K562 (cell line): ENCODE results near the gene ATMIN. TPM values are rescaled to one million over a fixed set of nuclear protein-coding genes. Genes with fewer than 3 reads are reported as not detected.

Experiments
- BACH1 ChIP-seq: fragments of 200-800 bp; sonication (Bioruptor generic); IDR thresholded peaks from 2 replicates; pipeline ENCODE4 v1.6.1; 2016; ENCODE audit warnings: missing genetic modification characterization, missing compliant biosample characterization
- CSDE1 ChIP-seq, 2 experiments: fragments of 450-650 bp; IDR thresholded peaks; 2 replicates each; pipeline ENCODE4 v1.6.1; 2016; ENCODE audit warnings: mild to moderate bottlenecking in 1 of 2
- FOXO4 ChIP-seq: fragments of 450-650 bp; formaldehyde crosslinking; IDR thresholded peaks from 2 replicates; pipeline ENCODE4 v1.4.0; 2020; ENCODE audit warnings: mild to moderate bottlenecking, moderate library complexity
- HNRNPUL1 ChIP-seq: fragments of 200-400 bp; formaldehyde crosslinking; IDR thresholded peaks from 2 replicates; pipeline ENCODE4 v1.6.1; 2017; ENCODE audit warnings: low read length
- IFI16 ChIP-seq: fragments of 250-450 bp; sonication (Bioruptor Pico); IDR thresholded peaks from 2 replicates; pipeline ENCODE4 v2.1.2; 2022; ENCODE audit warnings: mild to moderate bottlenecking, inconsistent platforms
- MYBL2 ChIP-seq, 2 experiments: fragments of 450-650 bp in 1 of 2; sonication (generic) in 1 of 2; formaldehyde crosslinking in 1 of 2; IDR thresholded peaks; 2 replicates each; pipeline versions ENCODE4 v1.6.1 to v1.8.1; 2017 to 2022; ENCODE audit warnings: borderline replicate concordance in 1 of 2, inconsistent platforms in 1 of 2, low read depth in 1 of 2, mild to moderate bottlenecking in 1 of 2, missing genetic modification reagents in 1 of 2, moderate library complexity in 1 of 2
- NR4A1 ChIP-seq, 2 experiments: fragments of 250-450 bp in 1 of 2; fragments of 450-650 bp in 1 of 2; sonication (Bioruptor Pico) in 1 of 2; IDR thresholded peaks; 2 replicates each; pipeline versions ENCODE4 v1.4.0 to v1.6.1; 2016 to 2020; ENCODE audit warnings: mild to moderate bottlenecking in 2 of 2, missing compliant biosample characterization in 1 of 2, missing genetic modification characterization in 1 of 2, moderate library complexity in 1 of 2
- POLR2AphosphoS5 ChIP-seq: IDR thresholded peaks from 2 replicates; pipeline ENCODE4 v1.6.1; 2011; ENCODE audit warnings: mild to moderate bottlenecking, low read depth, low read length, moderate library complexity; ENCODE audit not compliant: control insufficient read depth, insufficient read depth
- TCF7L2 ChIP-seq: fragments of 150-350 bp; IDR thresholded peaks from 2 replicates; pipeline ENCODE4 v1.6.1; 2016; ENCODE audit warnings: low read depth, mild to moderate bottlenecking, low read length, moderate library complexity
- ZBTB1 ChIP-seq: sonication (generic); formaldehyde crosslinking; IDR thresholded peaks from 2 replicates; pipeline ENCODE4 v1.8.1; 2023; ENCODE audit warnings: missing genetic modification reagents, low read depth, mild to moderate bottlenecking, borderline replicate concordance
- polyA plus RNA-seq, 8 experiments: library from polyadenylated mRNA; depleted of rRNA in 4 of 8; stranded (reverse) in 5 of 8; unstranded in 3 of 8; fragments of >200 nt; fragmentation: Nextera tagmentation in 2 of 8; fragmentation: Illumina TruSeq in 1 of 8; extraction: Ambion mirVana in 2 of 8; extraction: Trizol in 1 of 8; gene quantifications; 2 replicates each; pipeline versions ENCODE4 v1.2.1 to v1.2.3, GENCODE V29; 2011 to 2014; ENCODE audit warnings: inconsistent platforms in 1 of 8, missing spikeins in 1 of 8
- total RNA-seq, 7 experiments: library from RNA; depleted of rRNA in 6 of 7; stranded (reverse); fragments of >200 nt in 6 of 7; fragmentation: Illumina TruSeq in 2 of 7; extraction: Trizol in 2 of 7; gene quantifications; 2 replicates each; pipeline versions ENCODE4 v1.2.1 to v1.2.3, GENCODE V29; 2011 to 2021; ENCODE audit warnings: low replicate concordance in 1 of 7
- TF ChIP-seq, protein P1 (sequence below): fragments of 450-650 bp; formaldehyde crosslinking; IDR thresholded peaks from 2 replicates; pipeline ENCODE4 v1.4.0; 2020; ENCODE audit warnings: mild to moderate bottlenecking, mixed read lengths
- TF ChIP-seq, protein P2 (sequence below), 2 experiments: fragments of 450-650 bp; IDR thresholded peaks; 2 replicates each; pipeline ENCODE4 v1.6.1; 2016

Gene ATMIN
- total and polyA plus RNA-seq, 9 of the 15 experiments (the other 6 are each of a cell fraction or from before 2014, with no cell fraction given): 6.7 to 40.9 (median 23.4) TPM

DNA sequence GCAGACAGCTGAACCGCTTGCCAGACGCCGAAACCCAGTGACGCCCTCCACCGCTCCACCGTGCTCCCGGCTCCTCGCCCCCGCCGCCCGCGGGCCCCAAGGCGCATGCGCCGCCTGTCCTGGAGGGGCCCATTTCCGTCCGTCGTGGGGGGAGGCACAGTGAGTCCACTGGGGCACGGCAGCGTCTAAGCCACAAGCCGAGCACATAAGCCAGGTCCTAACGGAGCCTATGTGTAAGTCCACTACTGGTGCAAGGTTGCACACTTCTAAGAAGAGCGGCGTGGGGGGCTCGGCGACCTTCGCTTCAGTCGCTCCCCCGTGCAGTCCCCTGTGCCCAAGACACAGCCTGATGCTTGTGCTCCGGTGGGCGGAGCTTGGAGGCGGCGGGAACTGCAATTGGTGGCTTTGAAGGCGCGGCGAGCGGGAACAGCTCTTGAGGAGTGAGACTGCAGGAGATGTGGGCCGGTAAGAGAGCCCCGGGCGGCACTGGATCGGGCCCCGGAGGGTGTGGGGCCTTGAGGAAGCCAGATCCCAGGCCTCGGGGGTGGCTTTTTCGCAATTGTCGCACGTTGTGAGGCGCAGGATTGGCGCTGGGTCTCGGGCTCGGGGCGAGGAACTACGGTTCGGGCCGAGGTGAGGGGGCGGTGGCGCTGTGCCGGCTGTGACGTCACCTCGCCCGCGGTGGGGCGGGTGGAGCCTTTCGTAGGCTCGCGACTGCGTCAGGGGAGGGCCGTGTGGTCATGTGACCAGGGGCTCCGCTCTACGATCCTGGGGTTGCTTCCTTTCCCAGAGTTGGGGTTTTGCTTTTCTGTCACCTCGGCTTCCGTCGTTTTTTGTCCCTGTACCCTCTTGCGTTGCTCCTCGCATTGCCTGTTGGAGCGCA lies 28.6 kb upstream of the ATMIN start, which contains the start of the genes CENPN and CMC2 (continued):
- no peak for TF ChIP-seq BACH1 (tag)
- TF ChIP-seq, protein P1, sequence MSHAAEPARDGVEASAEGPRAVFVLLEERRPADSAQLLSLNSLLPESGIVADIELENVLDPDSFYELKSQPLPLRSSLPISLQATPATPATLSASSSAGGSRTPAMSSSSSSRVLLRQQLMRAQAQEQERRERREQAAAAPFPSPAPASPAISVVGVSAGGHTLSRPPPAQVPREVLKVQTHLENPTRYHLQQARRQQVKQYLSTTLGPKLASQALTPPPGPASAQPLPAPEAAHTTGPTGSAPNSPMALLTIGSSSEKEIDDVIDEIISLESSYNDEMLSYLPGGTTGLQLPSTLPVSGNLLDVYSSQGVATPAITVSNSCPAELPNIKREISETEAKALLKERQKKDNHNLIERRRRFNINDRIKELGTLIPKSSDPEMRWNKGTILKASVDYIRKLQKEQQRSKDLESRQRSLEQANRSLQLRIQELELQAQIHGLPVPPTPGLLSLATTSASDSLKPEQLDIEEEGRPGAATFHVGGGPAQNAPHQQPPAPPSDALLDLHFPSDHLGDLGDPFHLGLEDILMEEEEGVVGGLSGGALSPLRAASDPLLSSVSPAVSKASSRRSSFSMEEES (CRISPR knock-in tag): peak; percentile 99
- TF ChIP-seq HNRNPUL1: no peak
- TF ChIP-seq IFI16: 0 out of 2 replicates have a peak, but pooled peaks have one; percentile 23
- TF ChIP-seq ZBTB1 (CRISPR knock-in tag): peak; percentile 59; the same call in 1 of the 2 replicates
- TF ChIP-seq, protein P2, sequence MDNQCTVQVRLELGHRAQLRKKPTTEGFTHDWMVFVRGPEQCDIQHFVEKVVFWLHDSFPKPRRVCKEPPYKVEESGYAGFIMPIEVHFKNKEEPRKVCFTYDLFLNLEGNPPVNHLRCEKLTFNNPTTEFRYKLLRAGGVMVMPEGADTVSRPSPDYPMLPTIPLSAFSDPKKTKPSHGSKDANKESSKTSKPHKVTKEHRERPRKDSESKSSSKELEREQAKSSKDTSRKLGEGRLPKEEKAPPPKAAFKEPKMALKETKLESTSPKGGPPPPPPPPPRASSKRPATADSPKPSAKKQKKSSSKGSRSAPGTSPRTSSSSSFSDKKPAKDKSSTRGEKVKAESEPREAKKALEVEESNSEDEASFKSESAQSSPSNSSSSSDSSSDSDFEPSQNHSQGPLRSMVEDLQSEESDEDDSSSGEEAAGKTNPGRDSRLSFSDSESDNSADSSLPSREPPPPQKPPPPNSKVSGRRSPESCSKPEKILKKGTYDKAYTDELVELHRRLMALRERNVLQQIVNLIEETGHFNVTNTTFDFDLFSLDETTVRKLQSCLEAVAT (IDR thresholded peaks at IDR 0.05): peak in 1 of 2 experiments; percentile 32; a peak in 1 of 4 replicates
- peak; percentile 95 for TF ChIP-seq MYBL2 (IDR thresholded peaks at IDR 0.05; ENCODE audit: low read depth)
- no peak for TF ChIP-seq MYBL2 (CRISPR knock-in tag; IDR thresholded peaks at IDR 0.05; ENCODE audit: borderline replicate concordance)
- TF ChIP-seq FOXO4 (CRISPR knock-in tag): 0 out of 2 replicates have a peak, but pooled peaks have one; percentile 13
- TF ChIP-seq POLR2AphosphoS5: peak; percentile 70
- peak; percentile 96 for TF ChIP-seq TCF7L2
- TF ChIP-seq CSDE1 (IDR thresholded peaks at IDR 0.05): peak in 1 of 2 experiments; percentile 57; a peak in 1 of 4 replicates
- TF ChIP-seq NR4A1 (CRISPR knock-in tag; IDR thresholded peaks at IDR 0.05): peak; percentile 82
- no peak for TF ChIP-seq NR4A1 (tag; IDR thresholded peaks at IDR 0.05)
